Tibial nerve (tissue), 4 donors: ENCODE data around the gene PODXL. TPM values are rescaled to one million over a fixed set of nuclear protein-coding genes. Genes with fewer than 3 reads are reported as not detected.

ENCODE experiments used
- DNase-seq, 2 donors: peaks; one replicate each; pipeline ENCODE4 v3.0.0-alpha.2; 2019; ENCODE audit warnings: low spot score in 2 of 2
- H3K27ac ChIP-seq, 4 donors: fragments of 200-600 bp; sonication (generic) in 3 of 4; one replicate each; pipeline ENCODE4 v1.5.1; 2017 to 2019; ENCODE audit warnings: mild to moderate bottlenecking in 1 of 4
- H3K27me3 ChIP-seq, 2 donors: fragments of 200-600 bp; sonication (generic) in 1 of 2; one replicate each; pipeline versions ENCODE4 v1.5.1 to v1.6.0; 2017 to 2019
- H3K36me3 ChIP-seq, 3 donors: fragments of 200-600 bp; sonication (generic); one replicate each; pipeline ENCODE4 v1.5.1; 2018 to 2019
- H3K4me1 ChIP-seq, 4 donors: fragments of 200-600 bp; sonication (generic) in 3 of 4; one replicate each; pipeline ENCODE4 v1.5.1; 2017 to 2019
- H3K4me3 ChIP-seq, 4 donors: fragments of 200-600 bp; sonication (generic) in 3 of 4; one replicate each; pipeline ENCODE4 v1.5.1; 2017 to 2019; ENCODE audit warnings: mild to moderate bottlenecking in 1 of 4, moderate library complexity in 1 of 4
- H3K9me3 ChIP-seq, 4 donors: fragments of 200-600 bp; sonication (generic) in 3 of 4; one replicate each; pipeline ENCODE4 v1.5.1; 2017 to 2019
- CTCF ChIP-seq, 5 experiments: fragments of 200-600 bp in 3 of 5; fragments of 450-650 bp in 2 of 5; sonication (generic) in 3 of 5; IDR thresholded peaks; one replicate each; pipeline ENCODE4 v1.5.1; 2016 to 2019; ENCODE audit warnings: antibody characterized with exemption in 5 of 5, mild to moderate bottlenecking in 3 of 5, moderate library complexity in 2 of 5
- EP300 ChIP-seq, 2 donors: sonication (generic); formaldehyde crosslinking; IDR thresholded peaks; one replicate each; pipeline ENCODE4 v1.6.1; 2017; ENCODE audit warnings: antibody characterized with exemption in 2 of 2, mild to moderate bottlenecking in 1 of 2
- POLR2A ChIP-seq, 2 donors: fragments of 450-650 bp; IDR thresholded peaks; one replicate each; pipeline ENCODE4 v1.6.1; 2017; ENCODE audit warnings: antibody characterized with exemption in 2 of 2, mild to moderate bottlenecking in 2 of 2, moderate library complexity in 2 of 2
- WGBS, 2 donors: methylation state at CpG; one replicate each; pipeline ENCODE4 v1.1.5; 2018; 5-methylcytosine and 5-hydroxymethylcytosine counted together
- total RNA-seq, 4 donors: library from RNA; depleted of rRNA; stranded (reverse); fragments of >200 nt; gene quantifications; one replicate each; pipeline ENCODE4 v1.1.0, GENCODE V29; 2016

The PODXL gene
- total RNA-seq, 4 donors from 2014 or later: 12.1 to 40.8 (median 34.3) TPM

- 77 to 80% methylated on average over 6 of the region's 6 CpGs for WGBS, 2 donors
- H3K27me3 ChIP-seq: no peaks in the 10 kb centered on the region
- no peaks in the 10 kb centered on the region for H3K36me3 ChIP-seq
- no peak overlapping the region for H3K27ac ChIP-seq
- no peak for TF ChIP-seq POLR2A (IDR thresholded peaks at IDR 0.05)
- TF ChIP-seq CTCF (IDR thresholded peaks at IDR 0.05): no peak
- no peak for TF ChIP-seq EP300 (IDR thresholded peaks at IDR 0.05)
- H3K9me3 ChIP-seq: no peaks in the 10 kb centered on the region
- H3K4me3 ChIP-seq: no peak overlapping the region
- DNase-seq: no peak
- H3K4me1 ChIP-seq: no peaks in the 10 kb centered on the region
Measured at GRCh38 chr7:131568510-131568909, 12.1 kb upstream of the PODXL start.

- Histone ChIP-seq H3K4me3 (no peak overlapping the region), H3K27me3 (no peaks in the 10 kb centered on the region), H3K4me1 (no peaks in the 10 kb centered on the region), H3K36me3 (no peaks in the 10 kb centered on the region), H3K27ac (no peak overlapping the region), H3K9me3 (no peaks in the 10 kb centered on the region)
- DNase-seq: no peak
- TF ChIP-seq CTCF (IDR thresholded peaks at IDR 0.05) (no peak), EP300 (IDR thresholded peaks at IDR 0.05) (no peak), POLR2A (IDR thresholded peaks at IDR 0.05) (no peak)
- WGBS, 2 donors: 71 to 81% methylated on average over 5 of the region's 5 CpGs
Measured at GRCh38 chr7:131564640-131565039, 8.2 kb upstream of the PODXL start.

GRCh38 chr7:131563918-131564317 lies 7.5 kb upstream of the PODXL start:
- Histone ChIP-seq H3K27me3 (no peaks in the 10 kb centered on the region), H3K4me1 (no peaks in the 10 kb centered on the region), H3K36me3 (no peaks in the 10 kb centered on the region), H3K27ac (no peak overlapping the region), H3K4me3 (no peak overlapping the region), H3K9me3 (no peaks in the 10 kb centered on the region)
- no peak for DNase-seq
- WGBS, 2 donors: 74 to 78% methylated on average over 5 of the region's 5 CpGs
- TF ChIP-seq EP300 (IDR thresholded peaks at IDR 0.05) (no peak), POLR2A (IDR thresholded peaks at IDR 0.05) (no peak), CTCF (IDR thresholded peaks at IDR 0.05) (no peak)

GRCh38 chr7:131562941-131563340 lies 6.5 kb upstream of the PODXL start:
- no peak overlapping the region for H3K27ac ChIP-seq
- TF ChIP-seq EP300 (IDR thresholded peaks at IDR 0.05) (no peak), POLR2A (IDR thresholded peaks at IDR 0.05) (no peak), CTCF (IDR thresholded peaks at IDR 0.05) (no peak)
- peaks cover 0 to 5% (median 3%) of the 10 kb centered on the region in 4 donors for H3K4me1 ChIP-seq
- no peak for DNase-seq
- 86 to 91% methylated on average over 2 of the region's 2 CpGs for WGBS, 2 donors
- no peaks in the 10 kb centered on the region for H3K27me3 ChIP-seq
- no peaks in the 10 kb centered on the region for H3K36me3 ChIP-seq
- H3K9me3 ChIP-seq: no peaks in the 10 kb centered on the region
- no peak overlapping the region for H3K4me3 ChIP-seq

GRCh38 chr7:131560061-131560460 lies 3.6 kb upstream of the PODXL start:
- WGBS, 2 donors: 80 to 83% methylated on average over 2 of the region's 2 CpGs
- DNase-seq: no peak
- TF ChIP-seq CTCF (IDR thresholded peaks at IDR 0.05): no peak
- no peak for TF ChIP-seq EP300 (IDR thresholded peaks at IDR 0.05)
- TF ChIP-seq POLR2A (IDR thresholded peaks at IDR 0.05): no peak
- H3K4me3 ChIP-seq: no peak overlapping the region
- H3K36me3 ChIP-seq: no peaks in the 10 kb centered on the region
- H3K9me3 ChIP-seq: no peaks in the 10 kb centered on the region
- H3K27me3 ChIP-seq: no peaks in the 10 kb centered on the region
- no peak overlapping the region for H3K27ac ChIP-seq
- peaks cover 0 to 30% (median 23%) of the 10 kb centered on the region in 4 donors for H3K4me1 ChIP-seq
